ENCODE results near the gene CERS6.

CERS6 gene

DNA sequence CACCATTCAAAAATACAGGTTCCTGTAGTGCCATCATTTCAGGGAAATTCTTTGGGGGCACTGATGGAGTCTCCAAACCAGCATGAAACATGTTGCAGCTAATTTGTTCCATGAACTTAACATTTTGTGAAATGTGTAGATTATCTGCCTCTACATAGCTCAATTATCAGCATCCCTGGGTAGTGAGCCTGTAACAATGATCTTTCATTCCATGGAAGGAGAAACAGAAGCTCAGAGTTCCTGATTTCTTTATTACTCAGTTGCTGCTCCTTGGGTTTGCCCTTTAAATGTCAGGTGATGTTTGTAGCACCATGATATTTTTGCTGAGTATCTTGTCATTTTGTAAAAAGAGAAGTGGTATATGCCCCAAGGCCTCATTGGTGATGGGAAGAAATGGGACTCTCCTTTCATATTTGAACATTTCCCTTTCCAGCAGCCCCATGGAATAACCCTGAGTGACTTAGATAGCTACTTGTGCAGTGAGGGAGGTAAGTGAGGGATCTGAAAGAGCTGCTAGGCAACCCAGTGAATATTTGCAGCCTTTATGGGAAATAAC lies 146.9 kb downstream of the CERS6 start:
- no peak for DNase-seq (ENCODE audit: low read depth)
- H3K4me3 ChIP-seq (ENCODE audit: low read depth, low read length) = no peak overlapping the region
- no peak for TF ChIP-seq CTCF (conservative IDR thresholded peaks at IDR 0.05; ENCODE audit: low read depth, low read length)

- TF ChIP-seq CTCF (conservative IDR thresholded peaks at IDR 0.05; ENCODE audit: low read depth, low read length) = no peak
- DNase-seq (ENCODE audit: low read depth) = peak; percentile 85
- no peak overlapping the region for H3K4me3 ChIP-seq (ENCODE audit: low read depth, low read length)
Observed at GRCh38 chr2:168603439-168603961, 147.4 kb downstream of the CERS6 start.

- no peak overlapping the region for H3K4me3 ChIP-seq (ENCODE audit: low read depth, low read length)
- no peak for TF ChIP-seq CTCF (conservative IDR thresholded peaks at IDR 0.05; ENCODE audit: low read depth, low read length)
- DNase-seq (ENCODE audit: low read depth) = no peak
Observed at GRCh38 chr2:168604252-168604651, 148.2 kb downstream of the CERS6 start.

DNA sequence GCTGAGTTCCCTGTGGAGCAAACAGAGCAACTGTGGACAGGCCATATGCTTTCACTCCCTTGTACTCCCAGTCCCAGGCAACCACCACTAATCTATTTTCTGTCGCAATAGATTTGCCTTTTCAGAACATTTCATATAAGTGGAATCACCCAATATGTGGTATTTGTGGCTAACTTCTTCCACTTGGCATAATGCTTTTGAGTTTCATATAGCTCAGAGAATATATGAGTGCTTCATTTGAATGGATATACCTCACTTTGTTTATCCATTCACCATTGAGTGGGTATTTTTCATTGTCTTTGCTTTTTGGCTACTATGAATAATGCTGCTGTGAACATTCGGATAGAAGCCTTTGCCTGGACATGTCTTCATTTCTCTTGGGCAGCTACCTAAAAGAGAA lies 151.9 kb downstream of the CERS6 start:
- DNase-seq (ENCODE audit: low read depth) = peak; percentile 61
- TF ChIP-seq CTCF (conservative IDR thresholded peaks at IDR 0.05; ENCODE audit: low read depth, low read length) = no peak
- no peak overlapping the region for H3K4me3 ChIP-seq (ENCODE audit: low read depth, low read length)

GRCh38 chr2:168608796-168609195 lies 152.7 kb downstream of the CERS6 start:
- no peak overlapping the region for H3K4me3 ChIP-seq (ENCODE audit: low read depth, low read length)
- no peak for TF ChIP-seq CTCF (conservative IDR thresholded peaks at IDR 0.05; ENCODE audit: low read depth, low read length)
- no peak for DNase-seq (ENCODE audit: low read depth)

GRCh38 chr2:168611091-168611490 lies 155.0 kb downstream of the CERS6 start:
- no peak overlapping the region for H3K4me3 ChIP-seq (ENCODE audit: low read depth, low read length)
- DNase-seq (ENCODE audit: low read depth) = peak; percentile 31
- TF ChIP-seq CTCF (conservative IDR thresholded peaks at IDR 0.05; ENCODE audit: low read depth, low read length) = no peak

All from choroid plexus epithelial cell (primary cell).